Brain microvascular endothelial cell (primary cell): ENCODE data around the gene TNFRSF4.

Source experiments
- DNase-seq: peaks from one replicate; pipeline ENCODE4 v3.0.0-alpha.2; 2020
- H3K27ac ChIP-seq: fragments of 250-450 bp; sonication (Bioruptor Pico); 2 replicates; pipeline ENCODE4 v1.5.1; 2020; ENCODE audit warnings: mild to moderate bottlenecking, moderate library complexity
- H3K27me3 ChIP-seq: fragments of 250-450 bp; sonication (Bioruptor Pico); replicated peaks from 2 replicates; pipeline ENCODE4 v1.5.1; 2020; ENCODE audit warnings: mild to moderate bottlenecking
- H3K36me3 ChIP-seq: fragments of 250-450 bp; sonication (Bioruptor Pico); replicated peaks from 2 replicates; pipeline ENCODE4 v1.5.1; 2020; ENCODE audit warnings: mild to moderate bottlenecking
- H3K4me3 ChIP-seq: 2 replicates; pipeline ENCODE4 v1.5.1; 2011; ENCODE audit warnings: low read depth, mild to moderate bottlenecking, control low read depth, low read length, moderate library complexity
- in situ Hi-C: cut with HindIII; loops from 2 replicates; pipeline ENCODE4 v1.10.0; 2017; ENCODE audit warnings: low sequenced_read_pairs, low pct_ligation_motif_present
- TF ChIP-seq, protein P1 (sequence below): IDR thresholded peaks from 2 replicates; pipeline ENCODE4 v1.5.1; 2011; ENCODE audit warnings: low read depth, mild to moderate bottlenecking, moderate library complexity, low read length, control low read depth, inconsistent platforms; ENCODE audit errors: missing control alignments

TNFRSF4 gene

DNA sequence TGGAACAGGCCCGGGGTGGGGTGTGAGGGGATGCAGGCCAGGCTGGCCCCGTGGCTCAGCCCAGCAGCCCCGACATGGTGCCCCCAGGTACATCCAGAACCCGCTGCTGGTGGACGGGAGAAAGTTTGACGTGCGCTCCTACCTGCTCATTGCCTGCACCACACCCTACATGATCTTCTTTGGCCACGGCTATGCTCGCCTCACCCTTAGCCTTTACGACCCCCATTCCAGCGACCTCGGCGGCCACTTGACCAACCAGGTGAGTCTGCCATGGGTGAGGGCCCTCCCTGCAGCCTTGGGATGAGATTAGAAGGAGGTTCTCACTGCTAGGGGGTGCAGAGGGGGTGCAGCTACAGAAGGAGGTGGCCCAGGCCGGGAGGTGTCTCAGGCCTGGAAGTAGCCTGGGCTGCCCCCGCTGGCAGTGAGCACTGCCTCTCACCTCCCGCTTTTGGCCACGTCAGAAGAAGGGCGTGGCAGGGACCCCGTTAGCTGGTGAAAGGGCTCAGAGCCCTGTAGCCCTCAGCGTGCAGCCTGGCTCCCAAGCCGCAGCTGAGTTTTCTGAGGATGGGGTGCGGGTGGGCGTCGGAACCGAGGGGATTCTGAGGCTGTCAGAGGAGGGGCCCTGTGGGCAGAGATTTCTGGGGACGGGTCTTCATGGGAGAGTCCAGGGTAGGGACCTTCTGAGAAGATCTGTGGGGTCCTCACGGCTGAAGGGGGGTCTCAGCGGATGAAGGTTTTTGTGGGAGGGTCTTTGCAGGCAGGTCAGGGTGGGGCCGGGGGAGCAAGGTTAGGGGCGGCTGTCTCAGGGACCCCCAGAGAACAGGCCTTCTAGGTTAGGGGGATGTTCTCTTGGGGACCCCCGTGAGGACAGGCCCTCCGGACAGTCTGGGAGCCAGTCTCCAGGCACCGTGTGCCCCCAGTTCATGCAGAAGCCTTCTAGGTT is 29.8 kb downstream of the TNFRSF4 start:
- Histone ChIP-seq H3K4me3 (no peak overlapping the region), H3K27me3 (no peaks in the 10 kb centered on the region), H3K36me3 (no peaks in the 10 kb centered on the region), H3K27ac (no peak overlapping the region)
- DNase-seq = no peak
- TF ChIP-seq, protein P1, sequence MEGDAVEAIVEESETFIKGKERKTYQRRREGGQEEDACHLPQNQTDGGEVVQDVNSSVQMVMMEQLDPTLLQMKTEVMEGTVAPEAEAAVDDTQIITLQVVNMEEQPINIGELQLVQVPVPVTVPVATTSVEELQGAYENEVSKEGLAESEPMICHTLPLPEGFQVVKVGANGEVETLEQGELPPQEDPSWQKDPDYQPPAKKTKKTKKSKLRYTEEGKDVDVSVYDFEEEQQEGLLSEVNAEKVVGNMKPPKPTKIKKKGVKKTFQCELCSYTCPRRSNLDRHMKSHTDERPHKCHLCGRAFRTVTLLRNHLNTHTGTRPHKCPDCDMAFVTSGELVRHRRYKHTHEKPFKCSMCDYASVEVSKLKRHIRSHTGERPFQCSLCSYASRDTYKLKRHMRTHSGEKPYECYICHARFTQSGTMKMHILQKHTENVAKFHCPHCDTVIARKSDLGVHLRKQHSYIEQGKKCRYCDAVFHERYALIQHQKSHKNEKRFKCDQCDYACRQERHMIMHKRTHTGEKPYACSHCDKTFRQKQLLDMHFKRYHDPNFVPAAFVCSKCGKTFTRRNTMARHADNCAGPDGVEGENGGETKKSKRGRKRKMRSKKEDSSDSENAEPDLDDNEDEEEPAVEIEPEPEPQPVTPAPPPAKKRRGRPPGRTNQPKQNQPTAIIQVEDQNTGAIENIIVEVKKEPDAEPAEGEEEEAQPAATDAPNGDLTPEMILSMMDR = no peak
- in situ Hi-C loops = no loop called here

DNA sequence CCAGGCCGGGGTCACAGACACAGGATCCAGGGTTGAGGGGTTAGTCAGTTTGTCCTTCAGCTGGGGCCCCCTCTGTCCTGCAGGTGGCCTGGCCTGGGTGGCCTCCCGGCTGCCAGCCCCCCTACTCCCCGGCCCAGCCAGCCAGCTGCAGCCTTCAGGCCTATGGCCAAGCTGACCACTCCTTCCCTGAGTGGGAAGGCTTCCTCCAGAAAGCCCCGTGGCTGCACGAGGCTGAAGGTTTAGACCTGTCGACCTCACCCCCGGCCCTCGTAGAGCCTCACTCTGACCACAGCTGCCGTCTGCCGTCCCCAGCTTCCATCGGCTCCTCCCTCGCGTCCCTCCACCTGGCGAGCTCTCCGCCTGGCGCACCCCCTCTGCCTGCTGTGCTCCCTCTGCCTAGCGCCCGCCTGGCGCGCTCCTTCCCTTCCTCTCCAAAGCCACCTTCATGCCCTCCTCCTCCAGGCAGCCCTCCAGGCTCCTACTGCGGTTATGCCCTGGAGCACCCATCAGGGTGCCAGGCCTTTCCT is 30.7 kb downstream of the TNFRSF4 start:
- no peak overlapping the region for H3K4me3 ChIP-seq
- in situ Hi-C loops = no loop called here
- TF ChIP-seq, protein P1 = no peak

DNA sequence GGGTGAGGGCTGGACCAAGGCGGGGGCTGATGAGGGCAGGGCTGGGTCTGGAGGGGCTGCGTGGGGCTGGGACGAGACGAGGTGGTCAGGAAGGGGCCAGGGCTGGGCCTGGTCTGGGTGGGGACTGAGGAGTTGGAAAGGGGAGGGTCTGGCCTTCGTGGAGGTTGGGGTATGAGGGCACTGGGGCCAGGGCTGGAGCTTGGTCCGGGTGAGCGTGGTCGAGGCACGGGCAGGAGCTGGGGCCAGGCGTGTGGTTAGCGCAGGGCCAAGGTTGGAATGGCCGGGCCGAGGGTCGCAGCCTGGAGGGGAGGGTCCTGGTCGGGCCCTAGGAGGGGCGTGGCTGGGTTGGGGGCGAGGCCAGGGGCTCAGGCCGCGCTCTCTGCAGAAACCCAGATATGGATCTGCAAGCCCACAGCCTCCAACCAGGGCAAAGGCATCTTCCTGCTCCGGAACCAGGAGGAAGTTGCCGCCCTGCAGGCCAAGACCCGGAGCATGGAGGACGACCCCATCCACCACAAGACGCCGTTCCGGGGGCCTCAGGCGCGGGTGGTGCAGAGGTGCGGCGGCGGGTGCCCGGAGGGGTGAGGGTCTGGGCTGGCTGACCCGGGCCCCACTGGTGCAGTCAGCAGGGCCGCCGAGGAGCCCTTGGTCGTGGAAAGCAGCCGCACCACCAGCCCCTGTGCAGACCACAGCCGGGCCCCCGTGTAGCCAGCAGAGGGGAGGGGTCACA is 31.3 kb downstream of the TNFRSF4 start:
- Histone ChIP-seq H3K4me3 (no peak overlapping the region), H3K27ac (no peak overlapping the region), H3K36me3 (no peaks in the 10 kb centered on the region), H3K27me3 (no peaks in the 10 kb centered on the region)
- TF ChIP-seq, protein P1 = no peak
- no peak for DNase-seq
- in situ Hi-C loops = no loop called here

More for the DNA sequence above, 30.7 kb downstream of the TNFRSF4 start:
- no peak overlapping the region for H3K27ac ChIP-seq
- H3K36me3 ChIP-seq = no peaks in the 10 kb centered on the region
- H3K27me3 ChIP-seq = no peaks in the 10 kb centered on the region
- no peak for DNase-seq

DNA sequence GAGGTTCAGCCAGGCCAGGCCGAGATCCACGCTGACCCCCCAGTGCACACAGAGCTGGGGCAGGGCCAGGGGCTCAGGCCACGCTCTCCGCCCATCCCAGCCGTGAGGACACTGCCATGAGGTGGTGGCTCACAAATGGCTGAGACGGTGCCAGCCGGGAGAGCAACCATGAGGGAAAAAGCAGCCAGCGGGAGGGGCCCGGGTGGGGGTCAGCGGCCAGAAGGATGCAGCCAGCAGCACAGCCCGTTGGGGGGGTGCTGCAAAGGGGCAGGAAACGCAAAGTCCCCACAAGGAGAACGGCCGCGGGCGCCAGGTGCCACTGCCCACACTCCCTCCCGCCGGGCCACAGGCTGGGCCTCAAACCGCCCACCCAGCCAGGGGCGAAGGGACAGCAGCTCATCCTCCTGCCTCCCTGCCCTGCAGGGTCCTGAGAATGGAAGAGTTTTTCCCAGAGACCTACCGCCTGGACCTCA is 32.0 kb downstream of the TNFRSF4 start:
- no peak for DNase-seq
- Histone ChIP-seq H3K36me3 (no peaks in the 10 kb centered on the region), H3K27ac (no peak overlapping the region), H3K4me3 (no peak overlapping the region), H3K27me3 (peaks cover 4% of the 10 kb centered on the region)
- TF ChIP-seq, protein P1 = no peak
- in situ Hi-C loops = no loop called here

DNA sequence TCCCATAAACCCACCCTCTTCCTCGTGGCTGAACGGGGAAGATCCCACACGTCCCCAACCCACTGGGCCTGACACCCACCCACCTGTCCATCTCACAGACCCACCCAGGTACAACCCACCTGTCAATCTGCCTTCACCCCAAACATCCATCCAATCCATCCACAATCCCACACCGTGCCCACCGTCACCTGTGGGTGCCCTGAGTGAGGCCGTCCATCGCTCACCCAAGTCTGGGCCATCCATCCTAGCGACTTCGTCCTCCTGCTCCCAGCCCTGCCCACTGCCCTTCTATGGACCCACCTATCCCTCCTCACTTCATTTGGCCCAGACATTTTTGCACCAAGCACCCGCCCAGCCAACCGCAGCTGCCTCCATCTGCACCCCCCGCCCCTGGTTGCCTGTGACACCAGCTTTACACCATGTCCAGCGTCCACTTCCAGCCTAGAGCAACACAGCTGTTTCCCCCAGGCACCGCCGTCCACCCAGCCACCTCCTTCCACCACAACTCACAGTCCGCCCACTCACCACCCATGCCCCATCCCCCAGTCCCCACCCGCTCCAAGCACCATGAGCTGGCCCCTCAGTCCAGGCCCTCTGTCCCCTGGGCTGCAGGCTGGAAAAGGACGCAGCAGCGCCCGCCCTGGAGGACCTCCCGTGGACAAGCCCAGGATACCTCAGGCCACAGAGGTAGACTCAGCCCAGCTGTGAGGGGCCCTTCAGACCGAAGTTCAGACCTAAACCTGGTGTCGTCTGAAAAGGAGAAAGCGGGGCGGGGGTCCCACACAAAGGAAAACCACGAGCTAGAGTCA is 32.6 kb downstream of the TNFRSF4 start:
- H3K27me3 ChIP-seq = peaks cover 10% of the 10 kb centered on the region

More for the DNA sequence above, 32.6 kb downstream of the TNFRSF4 start:
- Histone ChIP-seq H3K36me3 (no peaks in the 10 kb centered on the region), H3K27ac (no peak overlapping the region), H3K4me3 (no peak overlapping the region)
- TF ChIP-seq, protein P1 = no peak
- in situ Hi-C loops = no loop called here
- no peak for DNase-seq
